A673 (cell line): ENCODE data around the gene SPINK1. TPM values are rescaled to one million over a fixed set of nuclear protein-coding genes. Genes with fewer than 3 reads are reported as not detected.
"Not testable (repeated sequence)": the region's sequence is repeated elsewhere in the genome, so short reads cannot be mapped to it uniquely, and the experiment has no call there.

ENCODE experiments used
- BruUV-seq: library from RNA; stranded (reverse); fragments of 400-500 nt; replicated peaks from 2 replicates; lab custom pipeline; 2021; lab: Mats Ljungman, UMichigan
- CTCF ChIA-PET: fragments of 300-600 bp; sonication (Branson Sonifier 250); formaldehyde crosslinking; loops from one replicate; lab custom pipeline; 2022; ENCODE audit warnings: antibody characterized with exemption; lab: Charles Lee
- POLR2A ChIA-PET: fragments of 300-600 bp; sonication (Branson Sonifier 250); formaldehyde crosslinking; loops from one replicate; lab custom pipeline; 2022; ENCODE audit warnings: antibody characterized with exemption; ENCODE audit not compliant: low non-redundant PET; lab: Charles Lee
- DNase-seq: peaks from one replicate; pipeline ENCODE4 v3.0.0-alpha.2; 2015; ENCODE audit warnings: low spot score
- H3K27ac ChIP-seq: fragments of 200-600 bp; sonication (generic); 2 replicates; pipeline ENCODE4 v1.5.1; 2016; ENCODE audit warnings: mixed run types, low read depth, mild to moderate bottlenecking, mixed read lengths, antibody characterized with exemption, low read length; ENCODE audit not compliant: poor library complexity, severe bottlenecking
- H3K27me3 ChIP-seq: fragments of 200-600 bp; sonication (generic); replicated peaks from 2 replicates; pipeline ENCODE4 v1.6.1; 2017; ENCODE audit warnings: mixed run types, low read depth, mild to moderate bottlenecking, mixed read lengths, antibody characterized with exemption, low read length; ENCODE audit not compliant: insufficient read depth, poor library complexity
- H3K36me3 ChIP-seq: fragments of 200-600 bp; sonication (generic); 2 replicates; pipeline ENCODE4 v1.6.1; 2016; ENCODE audit warnings: mixed run types, mild to moderate bottlenecking, mixed read lengths, antibody characterized with exemption, low read length; ENCODE audit not compliant: insufficient read depth, poor library complexity, severe bottlenecking
- H3K4me1 ChIP-seq: fragments of 200-600 bp; sonication (generic); 2 replicates; pipeline ENCODE4 v1.6.1; 2017; ENCODE audit warnings: mixed run types, mild to moderate bottlenecking, mixed read lengths, antibody characterized with exemption, low read length; ENCODE audit not compliant: insufficient read depth, poor library complexity, severe bottlenecking
- H3K4me3 ChIP-seq: fragments of 200-600 bp; sonication (generic); 2 replicates; pipeline ENCODE4 v1.5.1; 2016; ENCODE audit warnings: low read depth, mixed run types, mild to moderate bottlenecking, mixed read lengths, low read length; ENCODE audit not compliant: poor library complexity, severe bottlenecking
- H3K9me3 ChIP-seq: fragments of 200-600 bp; sonication (generic); 2 replicates; pipeline ENCODE4 v1.6.1; 2016; ENCODE audit warnings: mixed run types, low read depth, mild to moderate bottlenecking, mixed read lengths, antibody characterized with exemption, low read length; ENCODE audit not compliant: poor library complexity, severe bottlenecking
- EZH2 ChIP-seq: fragments of 200-600 bp; sonication (generic); IDR thresholded peaks from 2 replicates; pipeline ENCODE4 v1.6.1; 2017; ENCODE audit warnings: borderline replicate concordance, low read depth, mild to moderate bottlenecking, mixed read lengths, antibody characterized with exemption, low read length; ENCODE audit not compliant: poor library complexity, severe bottlenecking
- intact Hi-C: fragments of 100-400 bp; cut with micrococcal nuclease; formaldehyde crosslinking; loops from one replicate; pipeline ENCODE4 v1.10.0; 2022; ENCODE audit not compliant: unreplicated experiment
- total RNA-seq: library from RNA; stranded (reverse); gene quantifications from 2 replicates; pipeline ENCODE4 v1.2.3, GENCODE V29; 2021
- TF ChIP-seq, protein P1 (sequence below): fragments of 300-800, 200-600 bp; sonication (generic); conservative IDR thresholded peaks from 2 replicates; pipeline ENCODE4 v1.5.1; 2017; ENCODE audit warnings: low read depth, mild to moderate bottlenecking, antibody characterized with exemption, low read length, moderate library complexity, mixed read lengths

Gene SPINK1
- total RNA-seq, 1 experiment from 2014 or later = not detected

GRCh38 chr5:147826361-147826760, 5.1 kb downstream of the SPINK1 start:
- ChIA-PET CTCF (no interaction called here), POLR2A (no interaction called here)
- Histone ChIP-seq H3K36me3 (no peaks in the 10 kb centered on the region), H3K27ac (no peak overlapping the region), H3K4me3 (no peak overlapping the region), H3K27me3 (no peaks in the 10 kb centered on the region), H3K9me3 (no peaks in the 10 kb centered on the region), H3K4me1 (peaks cover 26% of the 10 kb centered on the region)
- DNase-seq = no peak
- TF ChIP-seq, protein P1, sequence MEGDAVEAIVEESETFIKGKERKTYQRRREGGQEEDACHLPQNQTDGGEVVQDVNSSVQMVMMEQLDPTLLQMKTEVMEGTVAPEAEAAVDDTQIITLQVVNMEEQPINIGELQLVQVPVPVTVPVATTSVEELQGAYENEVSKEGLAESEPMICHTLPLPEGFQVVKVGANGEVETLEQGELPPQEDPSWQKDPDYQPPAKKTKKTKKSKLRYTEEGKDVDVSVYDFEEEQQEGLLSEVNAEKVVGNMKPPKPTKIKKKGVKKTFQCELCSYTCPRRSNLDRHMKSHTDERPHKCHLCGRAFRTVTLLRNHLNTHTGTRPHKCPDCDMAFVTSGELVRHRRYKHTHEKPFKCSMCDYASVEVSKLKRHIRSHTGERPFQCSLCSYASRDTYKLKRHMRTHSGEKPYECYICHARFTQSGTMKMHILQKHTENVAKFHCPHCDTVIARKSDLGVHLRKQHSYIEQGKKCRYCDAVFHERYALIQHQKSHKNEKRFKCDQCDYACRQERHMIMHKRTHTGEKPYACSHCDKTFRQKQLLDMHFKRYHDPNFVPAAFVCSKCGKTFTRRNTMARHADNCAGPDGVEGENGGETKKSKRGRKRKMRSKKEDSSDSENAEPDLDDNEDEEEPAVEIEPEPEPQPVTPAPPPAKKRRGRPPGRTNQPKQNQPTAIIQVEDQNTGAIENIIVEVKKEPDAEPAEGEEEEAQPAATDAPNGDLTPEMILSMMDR = no peak
- TF ChIP-seq EZH2 = no peak
- BruUV-seq = no TSS peak
- intact Hi-C loops = no loop called here

DNA sequence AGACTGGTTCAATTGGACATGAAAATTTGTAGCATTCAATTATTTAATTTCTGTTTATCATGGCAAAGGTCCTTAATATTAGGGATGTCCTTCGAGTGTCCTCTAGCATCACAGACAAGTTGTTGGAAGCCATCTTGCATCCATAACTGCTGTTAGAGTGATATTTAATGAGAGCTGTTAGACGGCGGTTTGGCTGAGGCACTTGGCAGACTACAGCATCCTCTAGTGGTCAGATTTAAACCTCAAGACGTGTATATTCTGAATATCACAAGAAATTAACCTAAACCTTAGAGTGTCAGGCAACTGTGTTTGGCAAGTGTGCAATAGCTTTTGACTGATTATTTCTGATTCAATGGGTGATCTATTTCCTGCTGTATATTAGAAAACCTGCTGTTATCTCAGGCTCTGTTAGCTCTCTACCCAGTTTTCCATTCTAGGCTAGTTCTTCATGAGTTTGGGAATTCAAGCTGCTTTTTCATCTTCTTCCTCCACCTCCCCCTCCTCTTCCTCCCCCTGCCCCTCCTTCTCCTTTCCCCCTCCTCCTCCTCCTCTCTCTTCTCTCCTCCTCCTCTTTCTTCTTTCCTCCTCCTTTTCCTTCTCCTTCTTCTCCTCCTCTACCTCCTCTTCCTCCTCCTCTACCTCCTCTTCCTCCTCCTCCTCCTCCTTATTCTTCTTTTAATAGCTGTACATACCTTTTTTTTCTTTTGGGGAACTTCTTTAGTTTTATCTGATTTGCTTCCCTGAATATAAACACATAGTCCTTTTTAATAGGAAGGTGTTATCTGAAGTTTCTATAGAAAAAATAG, 8.6 kb downstream of the SPINK1 start:
- no peaks in the 10 kb centered on the region for H3K36me3 ChIP-seq
- TF ChIP-seq EZH2 = no peak
- TF ChIP-seq, protein P1 = peak; percentile 96
- DNase-seq = peak; percentile 95
- CTCF ChIA-PET = interaction anchor here (0.6 to 1.9 kb wide), 13 partner anchors 72 to 453 kb away, joined by 3 to 24 read pairs (median 4); no protein-coding TSS in a partner anchor
- intact Hi-C loops = loop anchor here (1.0 to 5.0 kb wide), 4 partner anchors 79 to 361 kb away; no protein-coding TSS in a partner anchor
- H3K27ac ChIP-seq = peak overlapping the region; percentile 55
- H3K4me3 ChIP-seq = no peak overlapping the region
- BruUV-seq = no TSS peak
- no peaks in the 10 kb centered on the region for H3K27me3 ChIP-seq
- POLR2A ChIA-PET = interaction anchor here (0.6 kb wide), 1 partner anchor 78 kb away, joined by 5 read pairs; no protein-coding TSS in a partner anchor
- H3K4me1 ChIP-seq = peaks cover 53% of the 10 kb centered on the region
- H3K9me3 ChIP-seq = no peaks in the 10 kb centered on the region

DNA sequence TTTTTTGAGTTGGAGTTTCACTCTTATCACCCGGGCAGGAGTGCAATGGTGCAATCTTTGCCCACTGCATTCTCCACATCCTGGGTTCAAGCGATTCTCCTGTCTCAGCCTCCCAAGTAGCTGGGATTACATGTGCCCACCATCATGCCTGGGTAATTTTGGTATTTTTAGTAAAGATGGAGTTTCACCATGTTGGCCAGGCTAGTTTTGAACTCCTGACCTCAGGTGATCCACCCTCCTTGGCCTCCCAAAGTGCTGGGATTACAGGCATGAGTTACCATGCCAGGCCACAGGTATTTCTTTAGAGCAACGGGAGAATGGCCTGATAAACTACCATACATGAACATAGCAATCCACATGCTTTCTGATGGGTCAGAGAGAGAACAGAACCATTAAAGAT, 9.2 kb downstream of the SPINK1 start:
- H3K27ac ChIP-seq = peak overlapping the region; percentile 55
- BruUV-seq, POLR2A ChIA-PET, H3K27me3 ChIP-seq, DNase-seq, H3K4me3 ChIP-seq, H3K36me3 ChIP-seq, H3K9me3 ChIP-seq: not testable (repeated sequence)
- intact Hi-C loops = loop anchor here (1.0 to 5.0 kb wide), 4 partner anchors 78 to 360 kb away; no protein-coding TSS in a partner anchor
- peaks cover 53% of the 10 kb centered on the region for H3K4me1 ChIP-seq
- CTCF ChIA-PET = interaction anchor here (0.6 to 1.9 kb wide), 9 partner anchors 71 to 244 kb away, joined by 3 to 24 read pairs (median 4); no protein-coding TSS in a partner anchor
